Gastroesophageal sphincter (tissue), 4 donors: ENCODE results near the gene ZBTB47. TPM values are rescaled to one million over a fixed set of nuclear protein-coding genes. Genes with fewer than 3 reads are reported as not detected.

Experiments
- ATAC-seq: fragments of 150-250 bp; one replicate; pipeline ENCODE4 v1.9.1; 2016; ENCODE audit warnings: mild to moderate bottlenecking, moderate library complexity
- H3K27ac ChIP-seq, 4 donors: fragments of 200-600 bp; sonication (generic) in 3 of 4; 1 replicate in 3 of 4; 2 replicates in 1 of 4; pipeline ENCODE4 v1.5.1; 2016 to 2019
- H3K27me3 ChIP-seq: fragments of 200-600 bp; sonication (generic); one replicate; pipeline ENCODE4 v1.5.1; 2019
- H3K36me3 ChIP-seq, 2 donors: fragments of 200-600 bp; sonication (generic); one replicate each; pipeline ENCODE4 v1.5.1; 2019; ENCODE audit warnings: control low read depth in 1 of 2
- H3K4me1 ChIP-seq, 3 donors: fragments of 200-600 bp; sonication (generic); 1 replicate in 2 of 3; 2 replicates in 1 of 3; pipeline ENCODE4 v1.5.1; 2016 to 2019; ENCODE audit warnings: control low read depth in 2 of 3
- H3K4me3 ChIP-seq, 2 donors: fragments of 200-600 bp; sonication (generic); one replicate each; pipeline ENCODE4 v1.5.1; 2019; ENCODE audit warnings: mild to moderate bottlenecking in 1 of 2, moderate library complexity in 1 of 2
- H3K9me3 ChIP-seq, 3 donors: fragments of 200-600 bp; sonication (generic); one replicate each; pipeline ENCODE4 v1.5.1; 2017 to 2019; ENCODE audit warnings: control low read depth in 2 of 3
- CTCF ChIP-seq, 4 experiments: fragments of 200-600 bp in 2 of 4; fragments of 450-650 bp in 2 of 4; sonication (generic) in 1 of 4; IDR thresholded peaks; one replicate each; pipeline ENCODE4 v1.5.1; 2017 to 2019; ENCODE audit warnings: antibody characterized with exemption in 4 of 4, mild to moderate bottlenecking in 2 of 4, moderate library complexity in 2 of 4
- EP300 ChIP-seq: sonication (generic); formaldehyde crosslinking; IDR thresholded peaks from one replicate; pipeline ENCODE4 v1.6.1; 2017; ENCODE audit warnings: antibody characterized with exemption, mild to moderate bottlenecking
- POLR2A ChIP-seq, 2 donors: fragments of 450-650 bp; IDR thresholded peaks; one replicate each; pipeline ENCODE4 v1.6.1; 2017; ENCODE audit warnings: antibody characterized with exemption in 2 of 2, mild to moderate bottlenecking in 2 of 2, moderate library complexity in 1 of 2
- POLR2AphosphoS5 ChIP-seq: sonication (generic); formaldehyde crosslinking; IDR thresholded peaks from one replicate; pipeline ENCODE4 v1.6.1; 2017; ENCODE audit warnings: antibody characterized with exemption
- WGBS, 2 donors: methylation state at CpG; one replicate each; pipeline ENCODE4 v1.1.5; 2018; ENCODE audit warnings: low coverage in 1 of 2; 5-methylcytosine and 5-hydroxymethylcytosine counted together
- total RNA-seq, 4 donors: library from RNA; depleted of rRNA; stranded (reverse); fragments of >200 nt; gene quantifications; one replicate each; pipeline ENCODE4 v1.1.0, GENCODE V29; 2016

Gene ZBTB47
- total RNA-seq, 4 donors from 2014 or later = 86.8 to 152 (median 110) TPM

GRCh38 chr3:42712688-42713372 lies 59.3 kb downstream of the ZBTB47 start:
- H3K27ac ChIP-seq = no peak overlapping the region
- H3K27me3 ChIP-seq = no peaks in the 10 kb centered on the region
- TF ChIP-seq POLR2AphosphoS5 = no peak
- TF ChIP-seq CTCF (IDR thresholded peaks at IDR 0.05) = no peak
- no peak for TF ChIP-seq EP300
- TF ChIP-seq POLR2A (IDR thresholded peaks at IDR 0.05) = no peak
- no peaks in the 10 kb centered on the region for H3K9me3 ChIP-seq
- no peak overlapping the region for H3K4me3 ChIP-seq
- no peaks in the 10 kb centered on the region for H3K36me3 ChIP-seq
- H3K4me1 ChIP-seq = no peaks in the 10 kb centered on the region
- WGBS, 2 donors = 92 to 100% methylated on average over 1 to 3 of the region's 5 CpGs
- no peak for ATAC-seq

DNA sequence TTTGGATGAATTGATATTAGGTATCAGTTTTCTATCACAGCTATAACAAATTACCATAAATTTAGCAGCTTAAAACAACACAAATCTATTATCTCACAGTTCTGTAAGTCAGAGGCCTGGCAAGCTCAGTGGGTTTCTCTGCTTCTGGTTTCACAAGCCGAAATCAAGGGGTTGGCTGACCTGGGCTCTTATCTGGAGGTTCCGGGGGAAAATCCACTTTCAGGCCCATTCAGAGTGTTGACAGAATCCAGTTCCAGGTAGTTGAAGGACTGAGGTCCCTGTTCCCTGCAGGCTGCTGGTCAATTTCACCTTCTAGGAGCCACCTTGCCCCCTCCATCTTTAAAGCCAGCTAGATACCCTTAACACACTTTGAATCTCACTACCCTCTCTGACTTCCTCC lies 60.2 kb downstream of the ZBTB47 start:
- no peaks in the 10 kb centered on the region for H3K4me1 ChIP-seq
- WGBS, 2 donors = 92 to 100% methylated on average over 2 of the region's 2 CpGs
- no peaks in the 10 kb centered on the region for H3K27me3 ChIP-seq
- ATAC-seq = no peak
- no peak for TF ChIP-seq CTCF (IDR thresholded peaks at IDR 0.05)
- TF ChIP-seq EP300 = no peak
- TF ChIP-seq POLR2AphosphoS5 = no peak
- no peak for TF ChIP-seq POLR2A (IDR thresholded peaks at IDR 0.05)
- no peak overlapping the region for H3K4me3 ChIP-seq
- no peaks in the 10 kb centered on the region for H3K36me3 ChIP-seq
- H3K9me3 ChIP-seq = no peaks in the 10 kb centered on the region
- no peak overlapping the region for H3K27ac ChIP-seq

DNA sequence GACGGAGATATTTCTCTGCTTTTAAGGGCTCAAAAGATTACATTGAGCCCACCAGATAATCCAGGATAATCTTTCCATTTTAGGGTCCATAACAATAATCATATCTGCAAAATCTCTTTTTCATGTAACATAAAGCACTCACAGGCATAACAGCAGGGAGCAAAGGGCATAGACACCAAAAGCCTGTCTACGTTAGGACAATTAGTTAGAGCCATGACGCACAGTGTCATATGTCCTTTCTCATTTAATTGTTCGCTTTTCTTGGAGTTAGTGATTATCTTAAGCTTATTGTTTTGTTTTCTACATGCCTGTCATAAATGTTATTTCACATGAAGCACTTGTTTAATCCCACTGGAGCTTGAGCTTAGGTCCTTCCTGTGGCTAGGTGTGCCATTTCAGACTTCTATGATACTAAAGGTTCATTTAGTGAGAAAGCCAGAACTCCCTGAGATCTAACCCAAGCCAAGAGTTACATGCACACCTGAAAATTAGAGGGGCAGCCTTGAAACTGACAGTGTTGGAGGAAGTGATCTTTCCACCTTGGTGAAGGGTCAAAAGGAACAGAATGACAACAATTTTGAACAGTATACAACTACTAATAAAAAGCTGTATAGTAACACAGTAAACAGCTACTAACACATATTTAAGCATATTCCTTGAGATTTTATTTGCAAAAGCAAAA lies 60.8 kb downstream of the ZBTB47 start:
- WGBS, 2 donors = 74 to 79% methylated on average over 3 of the region's 4 CpGs
- Histone ChIP-seq H3K4me1 (no peaks in the 10 kb centered on the region), H3K4me3 (no peak overlapping the region), H3K27ac (no peak overlapping the region), H3K9me3 (no peaks in the 10 kb centered on the region), H3K27me3 (no peaks in the 10 kb centered on the region), H3K36me3 (no peaks in the 10 kb centered on the region)
- no peak for TF ChIP-seq EP300
- TF ChIP-seq CTCF (IDR thresholded peaks at IDR 0.05) = no peak
- TF ChIP-seq POLR2AphosphoS5 = no peak
- TF ChIP-seq POLR2A (IDR thresholded peaks at IDR 0.05) = no peak
- ATAC-seq = no peak

Other genes starting within 250 kb of the ZBTB47 start
- not detected for gene LYZL4, start 243.1 kb upstream of the ZBTB47 start, total RNA-seq
- 1 to 10 TPM; 3.8 to 9.5 (median 5.9) TPM for gene VIPR1, start 151.1 kb upstream of the ZBTB47 start, total RNA-seq
- 10 to 100 TPM; 56.0 to 84.4 (median 72.1) TPM for gene SEC22C, start 71.7 kb upstream of the ZBTB47 start, total RNA-seq
- gene SS18L2, start 62.8 kb upstream of the ZBTB47 start, total RNA-seq = 10 to 100 TPM in 2 of 4 donors, 1 to 10 TPM in 2; 8.4 to 32.2 (median 12.8) TPM
- gene NKTR, start 53.0 kb upstream of the ZBTB47 start, total RNA-seq = 100 to 1,000 TPM in 1 of 4 donors, 10 to 100 TPM in 3; 17.9 to 134 (median 56.3) TPM
- gene KLHL40, start 31.8 kb downstream of the ZBTB47 start, total RNA-seq = not detected
- 1 to 10 TPM in 1 of 4 donors, under 1 TPM in 1, not detected in 2; 0.23 to 1.2 TPM for gene HHATL, start 49.1 kb downstream of the ZBTB47 start, total RNA-seq
- 1 to 10 TPM; 2.8 to 7.4 (median 5.6) TPM for gene CCDC13, start 119.6 kb downstream of the ZBTB47 start, total RNA-seq
- gene HIGD1A, start 150.8 kb downstream of the ZBTB47 start, total RNA-seq = 100 to 1,000 TPM; 173 to 657 (median 393) TPM
- gene ACKR2, start 155.7 kb downstream of the ZBTB47 start, total RNA-seq = 1 to 10 TPM; 5.9 to 9.3 (median 7.4) TPM
- gene CYP8B1, start 222.2 kb downstream of the ZBTB47 start, total RNA-seq = not detected